Measurements from ENCODE around the gene SPAG16.

Gene SPAG16

DNA sequence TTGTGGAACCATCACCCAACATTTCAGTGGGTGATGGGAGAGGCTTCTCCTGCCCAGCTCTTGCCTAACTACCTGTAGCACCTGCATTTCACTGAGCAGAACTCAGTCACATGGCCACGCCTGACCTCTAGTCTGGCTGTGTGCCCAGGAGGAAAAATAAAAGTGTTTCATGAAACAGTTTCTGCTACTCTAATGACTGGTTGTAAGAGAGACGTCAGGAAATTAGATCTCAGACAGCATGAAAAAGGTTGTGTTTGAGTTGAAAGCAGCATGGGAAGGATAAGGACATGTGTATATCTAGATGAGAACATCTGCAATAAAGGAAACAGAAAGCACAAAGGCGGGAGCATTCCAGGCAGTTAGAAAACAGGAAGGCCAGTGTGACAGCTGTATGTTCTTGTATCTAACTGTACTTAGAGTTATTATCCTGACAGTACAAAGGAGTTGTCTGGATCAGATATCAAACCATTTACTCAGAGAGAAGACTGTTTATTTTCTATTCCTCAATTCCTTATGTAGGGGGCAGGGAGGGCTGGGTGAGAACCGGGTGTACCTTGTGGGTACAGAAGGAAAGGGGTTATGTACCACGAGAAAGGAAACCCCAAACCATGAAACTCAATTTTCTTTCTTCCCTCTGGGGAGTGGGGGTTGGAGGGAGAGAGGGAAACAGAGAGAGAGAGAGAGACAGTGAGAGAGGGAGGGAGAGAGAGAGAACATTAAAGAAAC lies 819.2 kb downstream of the SPAG16 start:
- DNase-seq, result no peak

DNA sequence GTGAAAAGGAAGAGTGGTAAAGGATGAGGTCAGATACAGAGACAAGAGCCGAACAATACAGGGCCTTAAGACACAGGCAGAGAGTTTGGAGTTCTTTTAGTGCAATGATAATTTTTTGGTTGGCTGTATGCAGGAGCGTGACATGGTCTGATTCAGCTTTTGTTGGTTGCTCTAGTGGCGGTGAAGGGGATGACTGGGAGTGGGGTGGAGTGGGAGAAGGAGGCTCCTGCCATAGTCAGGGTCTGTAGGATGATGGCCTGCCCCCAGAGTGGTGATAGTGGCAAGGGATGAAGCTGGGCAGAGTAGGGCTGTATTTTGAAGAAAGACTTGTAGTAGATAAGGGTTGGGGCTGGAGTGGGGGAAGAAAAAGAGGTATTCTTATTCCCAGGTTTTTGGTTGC lies 820.0 kb downstream of the SPAG16 start:
- DNase-seq, result no peak

DNA sequence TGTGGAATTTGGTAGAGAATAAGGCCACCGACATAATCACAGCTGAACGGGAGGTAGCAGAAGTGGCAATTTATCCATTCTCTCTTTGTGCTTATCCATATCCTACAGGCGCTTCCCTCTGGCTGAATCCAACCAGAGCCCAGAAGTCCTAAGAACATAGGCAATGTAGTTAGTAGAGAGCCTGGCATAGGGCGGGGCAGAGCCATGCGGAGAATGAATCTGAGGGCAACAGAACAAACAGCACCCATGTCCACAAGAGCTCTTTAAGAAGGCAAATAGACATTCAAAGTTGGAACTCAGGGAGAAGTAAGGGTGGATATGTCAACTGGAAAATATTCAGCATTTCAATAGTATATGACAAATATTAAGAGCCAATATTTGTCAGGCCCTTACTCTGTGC lies 820.7 kb downstream of the SPAG16 start:
- DNase-seq, result no peak

DNA sequence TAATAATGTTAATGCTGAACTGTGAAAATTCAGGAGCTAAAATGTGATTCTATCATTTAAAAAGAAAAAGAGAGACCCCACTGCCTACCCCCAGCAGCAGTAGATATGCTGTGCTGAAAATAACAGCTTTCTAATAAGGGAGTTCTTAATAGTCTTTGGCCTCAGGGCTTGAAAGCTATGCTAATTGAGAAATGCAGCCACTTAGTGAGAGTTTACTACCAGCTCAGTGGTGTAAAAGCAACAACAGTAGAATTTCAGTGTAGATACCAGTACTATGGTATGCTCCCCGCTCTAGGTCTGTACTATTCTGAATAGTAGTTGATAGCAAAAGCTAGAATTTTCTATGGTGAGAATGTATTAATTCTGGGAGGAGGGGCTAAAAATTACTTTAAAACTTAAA lies 823.5 kb downstream of the SPAG16 start:
- DNase-seq, result no peak

DNA sequence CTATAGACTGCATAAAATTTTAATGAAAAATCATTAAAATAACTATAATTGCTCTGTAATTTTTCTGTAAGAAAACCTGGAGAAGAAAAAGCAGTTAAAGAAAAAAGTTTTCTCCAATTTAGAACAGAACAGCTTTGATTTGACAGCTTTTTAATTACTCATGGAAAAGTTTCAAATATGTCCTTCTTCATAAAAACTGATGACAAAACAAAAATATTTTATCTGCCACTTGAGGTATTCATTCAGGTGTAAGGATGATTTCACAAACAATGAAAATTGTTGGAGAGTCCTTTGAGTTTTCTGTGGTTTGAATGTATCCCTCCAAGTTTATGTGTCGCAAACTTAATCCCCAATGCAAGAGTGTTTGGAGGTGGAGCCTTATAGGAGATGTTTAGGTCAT lies 824.3 kb downstream of the SPAG16 start:
- DNase-seq, result no peak

DNA sequence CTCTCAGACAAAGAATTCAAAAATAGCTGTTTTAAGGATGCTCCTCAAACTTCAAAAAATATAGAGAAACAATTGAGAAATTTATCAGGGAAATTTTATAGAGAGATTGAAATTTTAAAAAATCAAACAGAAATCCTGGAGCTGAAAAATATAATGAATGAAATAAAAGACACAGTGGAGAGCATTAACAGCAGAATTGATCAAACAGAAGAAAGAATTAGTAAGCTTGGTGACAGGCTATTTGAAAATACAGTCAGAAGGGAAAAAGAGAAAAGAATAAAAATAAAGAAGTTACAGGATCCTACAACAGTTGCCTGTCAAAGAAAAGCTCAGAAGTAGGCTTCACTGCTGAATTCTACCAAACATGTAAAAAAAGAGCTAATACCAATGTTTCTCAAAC lies 832.8 kb downstream of the SPAG16 start:
- DNase-seq, result no peak

DNA sequence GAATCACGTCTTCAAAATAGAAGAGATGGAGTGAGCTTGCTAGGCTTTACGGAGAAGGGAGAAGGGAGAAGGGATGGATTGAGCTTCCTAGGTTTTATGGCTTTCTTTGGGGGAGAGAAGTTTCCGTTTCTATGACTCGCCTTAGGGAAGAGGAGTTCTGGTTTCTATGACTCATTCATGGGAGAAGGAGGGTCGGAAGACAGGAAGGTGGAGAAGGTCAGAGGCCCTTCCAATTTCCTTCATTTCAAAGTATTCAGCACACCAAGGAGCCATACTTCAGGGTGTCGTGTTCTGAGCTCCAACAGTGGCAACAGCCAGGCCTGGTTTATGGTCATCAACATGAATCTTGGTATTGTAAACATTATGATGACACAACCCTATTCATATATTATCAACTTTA lies 841.9 kb downstream of the SPAG16 start:
- DNase-seq, result no peak

DNA sequence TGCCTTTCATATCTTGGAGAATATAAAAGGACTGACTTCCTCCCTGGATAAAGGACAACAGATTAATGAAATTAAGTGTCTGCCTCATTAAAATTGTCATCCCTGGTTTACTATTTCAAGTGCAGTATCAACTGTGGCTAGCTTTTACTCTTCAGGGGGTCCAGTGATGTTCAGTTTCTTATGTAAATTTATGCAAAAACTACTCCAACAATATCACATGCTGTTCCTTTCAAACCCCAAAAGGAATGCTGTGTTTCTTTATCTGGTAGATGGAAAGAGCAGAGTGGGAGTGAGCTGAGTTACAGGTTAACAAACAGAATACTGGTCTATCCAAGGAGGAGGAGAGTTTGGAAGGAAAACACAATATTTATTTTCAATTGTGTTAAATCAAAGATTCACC lies 842.9 kb downstream of the SPAG16 start:
- no peak for DNase-seq

DNA sequence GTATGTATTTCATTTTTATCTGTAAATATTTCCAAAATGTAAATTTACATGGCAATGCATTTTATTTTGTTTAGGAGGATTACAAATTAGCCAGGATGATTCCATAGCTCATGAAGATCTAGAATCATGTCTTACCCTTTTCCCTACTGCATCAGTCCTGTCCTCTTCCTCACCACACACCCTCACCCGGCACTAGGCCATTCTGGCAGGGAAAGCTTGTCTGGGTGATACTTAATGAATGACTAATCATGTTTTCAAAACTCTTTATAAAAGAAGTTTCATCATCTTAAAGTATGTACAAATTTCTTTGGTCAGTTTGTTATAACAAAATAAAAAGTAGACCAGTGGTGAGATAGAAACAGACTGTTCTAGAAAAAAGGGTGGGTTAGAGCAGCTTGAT lies 843.3 kb downstream of the SPAG16 start:
- DNase-seq, result no peak

DNA sequence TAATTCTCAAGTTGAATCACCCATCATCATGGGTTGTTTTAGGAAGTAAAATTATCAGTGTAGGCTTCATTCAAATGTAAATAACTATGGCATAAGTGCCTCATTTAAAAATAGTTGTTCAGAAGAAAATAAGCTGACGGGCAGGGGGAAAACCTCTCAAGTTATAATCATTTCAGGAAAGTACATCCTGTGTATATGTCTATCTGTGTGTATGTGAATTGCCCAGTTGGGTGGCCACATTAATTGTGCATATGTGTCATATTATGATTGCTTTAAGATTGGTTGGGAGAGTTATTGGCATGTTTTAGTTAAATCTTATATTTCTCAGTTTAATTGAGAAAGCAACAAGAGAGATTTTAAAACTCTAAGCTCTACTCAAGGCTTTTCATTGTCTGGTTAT lies 843.8 kb downstream of the SPAG16 start:
- no peak for DNase-seq

DNA sequence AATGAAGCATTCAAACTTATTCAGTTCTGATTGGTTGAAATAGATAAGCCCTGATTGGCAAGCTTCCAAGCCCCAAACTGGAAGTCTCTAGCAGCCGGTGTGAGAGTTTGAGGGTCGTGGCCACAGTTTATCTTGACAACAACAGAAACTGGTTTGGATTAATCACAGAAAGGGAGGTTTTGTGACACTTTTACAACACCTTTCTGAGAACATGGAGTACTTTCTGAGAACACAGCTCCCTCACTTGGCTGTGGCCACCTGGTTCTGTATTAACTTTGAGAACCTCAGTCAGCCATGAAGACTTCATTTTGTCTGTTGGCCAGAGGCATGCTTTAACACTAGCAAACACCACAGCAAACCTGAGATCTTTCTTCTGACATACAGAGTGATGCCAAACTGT lies 845.9 kb downstream of the SPAG16 start:
- DNase-seq, result no peak

DNA sequence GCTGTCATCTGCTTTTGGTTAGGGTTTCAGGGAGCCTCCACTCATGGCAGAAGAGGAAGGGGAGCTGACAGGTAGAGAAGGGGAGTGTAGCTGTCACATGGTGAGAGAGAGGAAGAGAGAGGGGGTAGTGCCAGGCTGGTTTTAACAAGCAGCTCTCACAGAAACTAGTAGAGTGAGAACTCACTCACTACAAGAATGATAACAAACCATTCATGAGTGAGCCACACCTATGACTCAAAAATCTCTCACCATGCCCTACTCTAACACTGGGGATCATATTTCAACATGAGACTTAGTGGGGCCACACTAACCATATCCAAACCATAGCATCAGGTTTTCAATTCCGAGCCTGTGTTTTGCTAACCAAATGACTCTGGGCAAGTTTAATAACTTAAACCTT lies 851.7 kb downstream of the SPAG16 start:
- no peak for DNase-seq

DNA sequence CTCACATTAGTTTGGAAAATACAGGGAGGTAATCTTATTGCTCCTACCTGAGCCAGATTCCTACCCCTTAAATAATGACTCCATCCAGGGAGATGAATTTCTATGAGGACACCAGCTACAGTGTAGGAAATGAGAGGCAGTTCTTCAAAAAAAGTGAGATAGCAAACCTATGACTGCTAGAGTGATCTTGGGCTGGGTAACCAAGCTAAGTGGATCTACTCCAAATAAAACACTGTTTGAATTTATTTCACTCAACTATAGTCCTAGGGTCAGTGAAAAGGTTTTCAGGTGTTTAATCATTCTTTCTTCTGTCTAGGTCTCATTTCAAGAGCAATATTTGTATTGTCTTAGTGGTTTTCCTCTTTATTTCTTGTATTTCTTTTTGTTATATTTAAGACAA lies 854.5 kb downstream of the SPAG16 start:
- DNase-seq, result no peak

DNA sequence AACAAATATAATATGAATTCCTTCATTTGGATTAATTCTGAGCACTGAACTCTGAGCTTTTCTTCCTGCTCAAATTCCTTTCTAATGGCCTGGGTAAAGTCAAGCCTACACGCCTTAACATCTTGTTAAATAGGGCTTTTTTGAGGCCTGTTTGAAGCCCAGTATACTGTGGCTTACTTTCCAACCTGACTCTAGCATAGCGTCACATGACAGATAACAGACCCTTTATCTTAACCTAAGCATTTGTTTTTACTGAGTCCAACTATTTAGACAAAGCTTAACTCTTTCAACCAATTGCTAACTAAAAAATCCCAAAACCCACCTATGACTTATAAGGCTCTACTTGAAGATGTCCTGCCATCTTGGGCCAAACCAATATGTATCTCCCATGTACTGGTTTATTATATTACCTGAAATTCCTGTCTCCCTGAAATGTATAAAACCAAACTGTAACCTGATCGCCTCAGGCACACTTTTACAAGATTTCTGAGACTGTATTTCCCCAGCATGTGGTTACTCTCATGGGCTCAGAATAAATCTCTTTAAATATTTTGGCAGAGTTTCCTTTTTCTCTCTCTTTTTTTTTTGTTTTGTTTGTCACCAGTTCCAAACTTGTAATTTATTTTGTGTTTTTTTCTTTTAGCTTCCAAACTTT lies 855.5 kb downstream of the SPAG16 start:
- DNase-seq, result no peak

DNA sequence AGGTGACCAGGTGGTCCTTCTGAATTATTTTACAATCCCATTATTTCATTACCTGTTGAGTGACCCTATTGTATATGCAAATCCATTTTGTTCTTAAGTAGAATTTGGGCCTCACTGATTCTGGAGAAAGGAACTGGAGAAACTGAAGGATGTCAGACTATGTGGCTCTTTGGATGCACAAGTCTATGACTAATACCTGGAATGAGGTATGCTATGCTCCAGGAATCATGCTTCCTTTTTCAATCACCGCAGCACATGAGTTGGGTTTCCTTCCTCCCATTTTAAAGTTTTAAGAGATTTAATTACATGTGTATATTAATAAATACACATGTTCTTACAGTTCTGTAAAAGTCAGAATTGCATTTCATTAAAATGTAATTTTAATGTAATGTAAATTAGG lies 872.7 kb downstream of the SPAG16 start:
- no peak for DNase-seq

DNA sequence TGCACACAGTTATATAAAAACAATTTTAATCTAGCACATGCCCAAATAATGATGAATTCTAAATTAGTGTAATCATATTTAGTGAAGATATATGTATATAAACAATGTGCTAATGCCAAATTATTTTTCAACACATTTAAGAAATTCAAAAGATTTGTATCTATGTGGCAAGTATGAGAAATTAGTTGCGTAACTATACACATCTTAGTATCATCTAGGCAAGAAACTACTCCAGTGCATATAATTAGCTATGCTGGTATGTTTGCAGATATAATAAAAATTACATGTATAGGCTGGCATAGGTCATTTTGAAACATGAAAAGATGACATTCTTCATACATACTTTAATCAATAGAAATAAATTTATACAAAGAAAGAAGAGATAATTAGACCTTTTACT lies 874.6 kb downstream of the SPAG16 start:
- DNase-seq, result no peak

DNA sequence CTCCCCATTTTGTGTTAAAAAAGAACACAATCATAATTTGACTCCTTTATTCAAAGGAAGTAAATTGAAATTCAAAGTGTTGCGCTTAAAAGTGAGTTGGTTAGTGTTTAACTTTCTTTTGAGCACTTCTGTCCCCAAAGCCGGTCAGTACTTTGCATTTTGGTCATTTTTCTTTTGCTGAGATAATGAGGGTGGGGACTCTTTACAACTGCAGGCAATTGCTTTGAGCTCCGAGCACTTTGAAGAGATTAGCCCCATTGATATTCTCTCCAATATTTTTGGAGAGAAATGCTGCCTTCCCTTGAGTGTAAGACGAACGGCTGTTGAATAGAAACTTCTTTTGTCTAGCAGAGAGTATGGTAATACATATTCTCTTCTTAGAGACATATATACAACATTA lies 885.0 kb downstream of the SPAG16 start:
- no peak for DNase-seq

DNA sequence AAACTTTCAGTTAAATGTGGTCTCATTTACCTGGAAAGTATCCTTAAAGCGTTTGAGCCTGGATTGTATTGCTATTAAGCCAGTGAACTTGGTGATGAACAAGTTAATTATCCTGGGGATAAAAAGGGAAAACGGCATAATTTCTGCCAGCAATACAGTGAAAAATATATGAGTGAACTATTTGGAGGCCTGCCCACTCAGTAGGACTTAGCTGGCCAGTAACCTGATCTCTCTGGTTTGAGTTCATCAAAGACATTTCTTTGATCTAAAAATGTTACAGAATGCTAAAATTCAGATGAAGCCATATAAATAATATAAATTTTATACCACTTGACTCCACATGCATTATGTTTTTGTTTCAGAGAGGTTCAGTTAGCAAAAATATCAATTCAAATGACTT lies 885.5 kb downstream of the SPAG16 start:
- DNase-seq, result no peak

DNA sequence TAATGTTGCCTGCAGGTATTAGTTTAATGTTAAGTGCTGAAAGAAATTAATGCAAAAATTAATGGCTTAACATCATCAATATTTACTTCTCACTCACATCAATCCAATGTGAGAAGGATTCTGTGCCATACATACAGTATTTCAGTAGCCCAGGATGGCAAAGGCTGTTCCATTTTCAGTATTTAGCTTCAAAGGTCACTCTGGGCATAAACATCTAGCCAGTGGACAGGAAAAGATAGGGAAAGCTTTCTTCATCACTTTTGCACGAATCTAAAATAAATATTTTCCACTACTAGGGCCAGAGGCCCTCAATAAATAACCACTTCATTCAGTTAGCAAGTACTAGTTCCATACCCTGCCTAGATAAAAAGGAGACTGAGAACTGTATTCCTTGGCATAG lies 890.3 kb downstream of the SPAG16 start:
- DNase-seq, result no peak

DNA sequence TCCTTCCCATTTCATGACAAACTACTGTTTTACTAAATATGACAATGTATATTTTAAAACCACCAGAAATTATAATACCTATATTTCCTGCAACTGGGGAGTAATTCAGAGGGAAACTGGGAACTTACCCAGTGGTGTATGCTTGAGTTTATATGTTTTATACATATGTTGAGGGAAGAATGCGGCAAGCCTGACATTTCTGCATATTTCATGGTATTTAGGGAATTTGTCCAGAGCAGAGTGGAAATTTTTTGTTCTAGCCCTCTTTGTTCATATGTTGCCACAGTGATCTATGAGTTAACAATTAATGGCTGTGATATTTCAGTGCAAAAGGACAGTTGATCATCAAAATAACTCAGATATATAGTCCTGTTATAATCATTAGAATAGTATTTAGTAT lies 895.8 kb downstream of the SPAG16 start:
- DNase-seq, result no peak

DNA sequence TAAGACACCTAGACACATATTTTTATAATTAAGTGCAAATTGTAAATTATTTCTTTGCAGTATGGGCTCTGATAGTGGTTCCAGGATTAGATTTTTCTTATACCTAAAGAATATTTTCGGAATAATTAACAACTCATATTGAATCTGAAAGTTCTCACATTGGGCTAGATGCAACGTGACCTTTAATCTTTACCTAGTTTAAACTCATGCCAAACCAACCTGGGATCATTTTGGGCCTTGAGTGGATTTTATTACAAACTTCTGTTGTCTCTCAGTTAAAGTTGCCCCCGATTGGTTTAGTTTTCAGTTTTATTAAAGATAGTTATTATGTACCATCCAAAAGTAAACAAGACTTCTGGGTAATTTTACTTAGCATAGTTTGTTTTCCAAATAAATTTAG lies 896.4 kb downstream of the SPAG16 start:
- no peak for DNase-seq

DNA sequence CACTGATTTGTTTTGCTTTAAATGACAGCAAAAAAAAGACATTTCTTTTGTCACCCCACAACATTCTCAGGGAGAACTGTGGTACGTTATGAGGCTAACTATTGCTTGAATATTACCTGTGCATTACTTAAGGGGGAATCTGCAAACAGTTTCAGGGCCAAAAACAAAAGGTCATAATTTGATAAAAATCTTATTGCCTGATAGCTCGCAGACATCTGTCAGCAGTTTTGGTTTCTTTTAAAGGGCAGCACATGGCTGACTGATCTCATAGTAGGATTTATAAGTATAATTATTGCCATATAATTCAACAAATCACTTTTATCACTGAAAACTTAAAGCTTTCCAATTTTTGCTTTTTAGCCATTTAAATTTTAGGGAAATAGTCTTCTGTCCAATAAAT lies 900.2 kb downstream of the SPAG16 start:
- DNase-seq, result no peak

DNA sequence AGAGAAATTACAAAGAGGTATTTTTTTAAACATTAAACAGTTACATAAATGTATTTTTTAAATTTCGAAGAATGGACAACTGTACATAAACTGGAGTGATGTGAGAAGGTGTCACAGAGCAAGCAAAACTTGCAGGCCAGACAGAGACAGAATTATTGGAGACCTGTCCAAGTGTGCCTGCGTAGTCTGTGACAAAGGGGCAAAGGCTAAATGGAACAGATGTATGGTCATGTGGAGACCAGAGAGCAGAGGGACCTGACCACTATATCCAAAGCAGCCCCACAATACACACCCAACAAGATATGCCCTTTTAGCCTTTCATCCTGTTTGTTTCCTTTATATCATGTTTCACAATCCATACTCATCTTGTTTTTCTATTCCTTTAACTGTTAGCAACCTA lies 901.3 kb downstream of the SPAG16 start:
- DNase-seq, result no peak

DNA sequence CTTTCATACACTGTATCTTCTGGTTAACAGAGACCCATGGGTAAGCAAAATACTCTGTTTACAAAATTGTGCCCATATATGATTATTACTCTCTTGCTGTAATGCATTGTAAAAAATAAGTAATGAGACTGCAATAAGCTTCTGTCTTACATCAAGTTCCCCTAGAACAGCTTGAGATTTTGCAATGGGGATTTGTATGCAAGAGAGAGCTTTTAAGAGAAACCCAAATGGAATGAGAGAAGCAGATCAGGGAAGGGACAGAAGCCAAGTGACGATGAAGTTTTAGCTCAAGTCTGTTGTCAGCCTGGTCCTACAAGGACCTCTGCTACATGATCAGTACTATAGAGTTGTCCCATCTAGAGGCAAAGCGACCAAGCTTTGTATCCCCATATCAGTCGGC lies 908.4 kb downstream of the SPAG16 start:
- no peak for DNase-seq

DNA sequence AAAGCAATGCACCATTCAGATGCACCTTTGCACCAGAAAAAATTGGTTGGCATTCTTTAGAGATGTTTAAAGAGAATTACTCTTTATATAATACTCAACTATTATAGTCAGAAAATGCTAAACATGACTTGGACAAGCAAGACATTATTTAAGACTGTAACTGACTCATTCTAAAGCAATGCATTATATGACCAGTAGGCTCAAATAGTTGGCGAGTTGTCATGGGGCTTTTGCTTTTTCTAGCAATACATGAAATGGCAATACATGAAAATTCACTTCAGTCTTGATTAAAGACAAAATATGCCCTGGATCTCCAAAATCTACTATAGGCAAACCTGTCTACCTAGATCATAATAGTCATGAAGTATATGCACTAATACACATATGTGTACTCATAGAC lies 909.7 kb downstream of the SPAG16 start:
- no peak for DNase-seq

Data from NCI-H2227 treated with DMSO at 0.1 percent for 48 hours (cell line).